GM21528 (cell line): ENCODE measurements around the gene GNAL.

Experiments used
- ATAC-seq: cut with Tn5 transposase; IDR thresholded peaks from one replicate; pipeline ENCODE4 v1.9.1; 2021; ENCODE audit warnings: mild to moderate bottlenecking, moderate library complexity; ENCODE audit not compliant: unreplicated experiment, low FRiP score

The GNAL gene

DNA sequence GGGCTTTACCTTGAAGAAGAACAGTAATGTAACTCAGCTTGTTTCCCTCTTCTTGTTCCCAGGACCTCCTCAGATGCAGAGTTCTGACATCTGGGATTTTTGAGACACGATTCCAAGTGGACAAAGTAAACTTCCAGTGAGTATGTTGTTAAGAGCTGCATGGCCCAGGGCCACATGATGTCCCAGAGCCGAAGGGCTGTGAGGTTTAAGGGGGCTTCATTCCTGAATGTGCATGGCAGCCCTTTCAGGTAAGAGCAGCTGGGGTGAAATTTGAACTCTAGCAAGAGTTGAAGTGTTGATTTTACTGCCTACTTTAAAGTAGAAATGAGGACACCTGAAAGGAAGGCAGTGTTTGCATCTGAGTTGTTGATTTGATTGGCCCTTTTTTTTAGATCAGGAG lies 175.4 kb downstream of the GNAL start:
- ATAC-seq, result no peak

DNA sequence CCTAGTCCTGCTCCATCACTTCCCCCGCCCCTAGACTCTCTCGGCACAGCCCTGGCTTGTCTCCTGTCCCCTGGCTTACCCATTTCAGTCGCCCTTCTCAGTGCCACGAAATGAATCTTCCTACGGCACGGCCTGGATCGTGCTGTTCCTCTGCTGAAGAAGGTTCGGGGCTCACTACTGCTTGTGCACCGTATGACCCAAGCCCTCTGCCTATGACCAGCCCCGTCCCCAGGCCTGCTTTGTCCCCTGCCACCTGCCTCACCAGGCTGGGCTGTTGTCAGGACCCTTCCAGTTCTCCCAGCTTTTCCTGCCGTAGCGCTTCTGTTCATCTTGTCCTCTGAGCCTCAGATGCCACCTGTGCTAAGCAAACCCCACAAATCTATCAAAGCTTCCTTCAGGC lies 176.0 kb downstream of the GNAL start:
- no peak for ATAC-seq

DNA sequence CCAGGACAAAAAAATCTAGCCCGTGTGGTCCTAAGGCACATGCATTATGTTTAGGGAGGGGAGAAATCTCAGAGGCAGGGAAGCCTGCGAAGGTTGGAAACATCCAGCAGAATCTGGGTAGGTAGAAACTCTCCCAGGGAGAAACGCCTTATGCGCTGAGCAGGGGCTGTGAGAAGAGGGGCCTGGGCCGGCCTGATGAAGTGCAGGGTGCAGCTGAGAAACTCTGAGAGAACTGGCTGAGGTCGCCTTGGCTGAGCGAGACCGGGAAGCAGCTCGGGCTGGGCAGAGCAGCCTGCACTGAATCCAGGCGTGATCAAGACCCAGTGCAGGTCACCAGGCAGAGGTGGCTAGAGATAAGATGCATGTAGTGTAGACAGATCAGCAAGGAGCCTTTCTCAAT lies 177.3 kb downstream of the GNAL start:
- ATAC-seq, result no peak

DNA sequence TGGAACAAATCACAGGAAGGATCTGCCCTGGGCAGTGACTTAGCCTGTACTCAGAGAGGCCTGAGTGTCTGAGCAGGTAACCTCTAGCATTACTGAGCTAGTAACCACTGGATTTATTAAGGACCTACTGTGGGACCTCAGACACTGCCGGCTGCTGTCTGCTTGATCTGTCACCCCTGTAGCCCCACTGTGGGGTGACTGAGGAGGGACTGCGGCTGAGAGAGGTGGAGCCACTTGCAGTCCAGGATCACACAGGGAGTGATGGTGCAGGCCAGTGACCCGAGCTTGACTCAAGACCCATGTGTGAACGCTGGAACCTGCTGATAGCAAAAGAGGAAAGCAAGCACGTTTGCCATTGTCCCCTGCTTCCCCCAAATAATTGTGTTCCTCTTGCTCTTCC lies 177.7 kb downstream of the GNAL start:
- no peak for ATAC-seq

DNA sequence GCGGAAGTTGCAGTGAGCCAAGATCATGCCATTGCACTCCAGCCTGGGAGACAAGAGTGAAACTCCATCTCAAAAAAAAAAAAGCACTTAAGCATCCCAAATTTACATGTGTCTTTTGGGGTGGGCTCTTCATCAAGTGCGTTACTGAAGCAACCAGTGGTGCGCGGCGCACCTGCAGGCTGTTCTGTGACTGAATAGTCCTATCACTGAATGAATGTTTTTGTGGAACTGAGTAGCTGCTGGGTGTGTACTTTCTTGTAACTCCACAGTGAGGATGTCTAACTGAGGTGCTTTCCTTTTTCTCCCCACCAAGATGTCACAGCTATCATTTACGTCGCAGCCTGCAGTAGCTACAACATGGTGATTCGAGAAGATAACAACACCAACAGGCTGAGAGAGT lies 179.2 kb downstream of the GNAL start:
- no peak for ATAC-seq

DNA sequence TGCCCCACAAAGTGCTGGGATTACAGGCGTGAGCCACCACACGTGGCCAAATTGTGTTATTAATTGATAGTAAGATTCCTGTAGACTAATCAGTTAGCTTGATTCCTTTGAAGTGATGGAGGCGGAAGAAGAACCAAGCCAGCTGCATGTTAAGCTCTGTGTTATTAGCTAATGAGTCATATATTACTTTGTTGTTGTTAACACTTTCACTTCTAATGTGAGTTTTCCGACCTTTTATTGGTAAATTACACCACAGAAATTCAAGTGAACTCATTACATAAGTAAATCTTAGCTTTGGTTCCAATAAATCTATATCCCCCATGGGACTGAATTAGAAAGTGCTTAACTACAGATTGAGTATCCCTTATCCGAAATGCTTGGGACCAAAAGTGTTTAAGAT lies 182.4 kb downstream of the GNAL start:
- ATAC-seq, result no peak

DNA sequence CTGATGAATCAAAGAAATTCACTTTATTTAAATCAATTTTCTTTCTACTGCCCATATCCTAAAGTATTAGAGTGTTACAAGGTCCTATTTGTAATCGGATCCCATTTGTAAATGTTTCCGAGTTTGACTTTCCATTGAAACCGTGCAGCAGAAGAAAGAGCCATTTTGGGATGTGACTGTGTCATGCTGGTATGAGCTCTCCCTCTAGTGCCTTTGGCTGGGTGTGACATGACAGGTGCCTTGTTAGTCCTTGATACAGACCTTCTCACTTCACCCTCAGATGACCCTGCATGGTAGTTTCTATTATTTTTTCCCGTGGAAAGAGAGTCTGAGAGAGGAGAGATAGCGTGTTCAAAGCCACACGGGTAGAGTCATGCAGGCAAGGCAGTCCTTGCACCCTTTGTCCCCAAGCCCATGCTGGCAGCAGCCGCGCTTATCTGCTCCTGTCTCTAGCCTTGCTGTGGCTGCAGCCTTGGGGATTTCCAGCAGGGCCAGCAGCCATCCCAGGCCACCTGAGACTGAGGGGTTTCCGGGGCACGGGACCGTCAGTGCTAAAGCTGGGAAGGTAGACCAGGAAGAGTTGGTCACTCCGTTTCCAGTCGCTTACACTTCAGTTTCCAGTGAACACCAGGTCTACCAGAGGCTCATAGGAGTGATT lies 183.5 kb downstream of the GNAL start:
- no peak for ATAC-seq

DNA sequence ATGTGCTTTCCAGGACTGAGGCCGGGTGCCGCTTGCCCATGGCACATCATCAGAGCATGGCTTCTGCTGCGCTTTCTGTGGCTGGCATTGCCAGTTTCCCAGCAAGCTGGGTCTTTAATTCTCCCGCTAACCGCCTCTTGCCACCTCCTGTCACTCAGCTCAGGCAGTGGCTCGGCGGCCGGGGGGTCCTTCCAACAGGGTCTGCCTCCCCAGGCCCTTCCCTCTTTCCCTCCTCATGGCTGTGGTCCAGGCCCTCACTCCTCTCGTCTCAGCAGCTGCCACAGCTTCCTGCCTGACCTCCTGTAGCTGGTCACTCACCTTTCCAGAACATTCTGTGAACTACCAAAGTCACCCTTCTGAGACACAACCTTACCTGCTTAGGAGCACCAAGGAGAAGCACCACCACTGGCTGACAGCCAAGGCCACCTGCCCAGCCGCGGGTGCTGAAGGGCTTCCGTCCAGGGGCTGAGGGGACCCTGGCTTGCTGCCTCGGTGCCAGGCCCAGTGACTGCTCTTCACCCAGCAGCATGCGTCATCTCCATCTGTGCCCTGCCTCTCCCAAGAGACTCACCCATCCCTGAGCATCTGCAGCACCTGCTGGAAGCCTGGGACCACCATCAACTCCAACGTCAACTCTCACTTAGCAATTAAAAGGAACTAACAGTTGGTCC lies 184.7 kb downstream of the GNAL start:
- no peak for ATAC-seq

DNA sequence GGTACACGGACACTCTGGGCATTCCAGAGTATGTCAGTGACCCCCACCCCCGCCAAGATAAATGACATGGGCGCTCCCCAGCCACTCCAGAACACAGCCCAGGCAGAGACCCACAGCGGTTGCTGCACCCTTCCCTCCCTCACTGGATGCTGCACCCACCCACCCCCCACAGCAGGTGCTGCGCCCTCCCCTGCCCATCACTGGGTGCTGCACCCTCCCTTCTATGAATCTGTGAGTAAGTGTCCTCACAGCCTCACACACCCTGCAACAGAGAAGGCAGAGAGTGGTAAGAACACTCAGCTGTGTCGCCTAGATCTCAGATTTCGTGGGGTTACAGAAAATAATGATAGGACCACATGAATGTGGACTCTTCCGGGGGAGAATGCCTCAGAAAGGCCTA lies 185.6 kb downstream of the GNAL start:
- no peak for ATAC-seq

DNA sequence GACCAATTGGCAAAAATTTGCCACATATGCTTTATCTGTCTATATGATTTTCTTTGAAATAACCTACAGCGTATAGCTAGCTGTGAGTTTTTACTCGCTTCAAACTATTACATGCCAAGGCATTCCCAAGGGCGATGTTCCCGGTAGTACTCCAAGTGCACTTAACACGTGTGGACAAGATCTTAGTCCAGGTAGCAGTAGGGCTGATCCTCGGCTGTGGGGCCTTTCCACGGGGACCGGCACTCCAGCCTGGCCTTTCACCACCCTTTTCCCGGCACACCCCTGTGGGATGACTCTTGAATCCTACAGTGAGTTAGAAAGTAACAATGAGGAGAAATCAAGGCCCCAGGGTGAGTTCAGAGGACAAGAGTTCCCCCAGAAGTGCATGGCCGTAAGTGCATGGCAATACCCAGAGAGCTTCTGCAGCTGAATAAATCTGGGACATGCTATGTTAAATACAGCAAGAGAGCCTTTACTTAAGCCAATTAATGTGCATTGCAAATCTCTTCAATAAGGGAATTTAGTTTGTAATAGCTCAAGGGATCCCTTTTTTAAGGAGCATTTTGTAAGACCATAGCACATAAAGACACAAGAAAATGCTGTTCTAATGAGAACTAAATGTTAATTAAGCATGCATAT lies 188.6 kb downstream of the GNAL start:
- ATAC-seq, result no peak

DNA sequence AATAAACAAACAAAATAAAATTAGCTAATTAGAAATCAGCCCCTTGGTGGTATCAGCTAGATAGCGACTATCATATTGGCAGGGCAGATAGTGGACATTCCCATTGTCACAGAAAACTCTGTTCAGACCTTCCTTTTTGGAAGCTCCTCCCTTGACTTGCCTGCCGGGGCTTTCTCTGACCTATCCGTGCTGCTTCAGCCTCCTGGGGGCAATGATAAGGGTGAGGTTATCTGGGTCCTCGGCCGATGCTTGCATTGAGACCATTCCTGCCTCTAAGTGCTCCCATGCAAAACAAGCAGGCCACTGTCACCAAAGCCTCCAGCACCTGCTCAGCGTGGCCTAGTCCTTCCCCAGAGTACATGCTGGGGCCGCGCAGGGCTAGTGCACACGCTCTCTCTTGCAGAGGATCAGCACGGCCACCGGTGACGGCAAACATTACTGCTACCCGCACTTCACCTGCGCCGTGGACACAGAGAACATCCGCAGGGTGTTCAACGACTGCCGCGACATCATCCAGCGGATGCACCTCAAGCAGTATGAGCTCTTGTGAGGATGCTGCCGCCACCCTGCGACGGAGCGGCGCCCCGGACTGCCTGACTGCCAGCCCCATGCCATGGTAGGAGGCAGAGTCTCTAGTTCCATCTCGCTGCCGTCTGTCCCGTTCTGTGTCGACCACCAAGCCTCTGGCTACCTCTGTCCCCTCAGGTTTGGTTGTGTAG lies 191.7 kb downstream of the GNAL start:
- no peak for ATAC-seq

DNA sequence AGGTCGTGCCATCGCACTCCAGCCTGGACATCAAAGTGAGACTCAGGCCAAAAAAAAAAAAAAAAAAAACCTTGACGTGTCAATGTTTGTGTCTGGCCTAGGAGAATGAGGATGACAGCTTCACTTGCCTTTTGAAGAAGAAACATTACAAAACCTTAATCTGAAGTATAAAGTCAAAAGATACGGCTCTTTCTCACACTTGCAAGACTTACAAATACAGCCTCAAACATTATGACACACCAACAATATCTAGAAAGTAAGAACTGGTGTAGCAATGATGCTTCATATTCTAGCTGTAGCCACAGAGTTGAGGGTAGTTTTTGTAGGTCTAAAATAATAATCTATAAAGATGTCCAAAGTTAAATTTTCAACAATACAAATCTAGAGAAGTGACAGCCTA lies 193.6 kb downstream of the GNAL start:
- ATAC-seq, result no peak

DNA sequence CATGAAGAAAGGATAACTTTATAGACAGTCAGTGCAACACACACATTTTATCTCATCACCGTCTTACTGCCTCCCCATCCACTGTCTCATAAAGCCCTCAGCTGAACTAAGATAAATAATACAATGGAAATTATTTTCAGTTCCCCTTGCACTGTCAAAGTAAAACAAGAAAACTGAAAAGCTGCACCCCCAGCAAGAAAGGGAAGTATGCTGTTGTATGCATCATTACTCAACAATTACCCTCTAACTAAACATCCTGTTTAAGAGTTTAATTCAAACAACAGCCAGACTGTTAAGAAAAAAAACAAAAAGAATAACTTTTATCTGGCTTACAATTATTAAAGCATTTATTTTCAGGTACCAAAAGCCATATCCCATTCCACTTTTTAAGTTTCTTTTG lies 194.1 kb downstream of the GNAL start:
- peak; percentile 74 for ATAC-seq

DNA sequence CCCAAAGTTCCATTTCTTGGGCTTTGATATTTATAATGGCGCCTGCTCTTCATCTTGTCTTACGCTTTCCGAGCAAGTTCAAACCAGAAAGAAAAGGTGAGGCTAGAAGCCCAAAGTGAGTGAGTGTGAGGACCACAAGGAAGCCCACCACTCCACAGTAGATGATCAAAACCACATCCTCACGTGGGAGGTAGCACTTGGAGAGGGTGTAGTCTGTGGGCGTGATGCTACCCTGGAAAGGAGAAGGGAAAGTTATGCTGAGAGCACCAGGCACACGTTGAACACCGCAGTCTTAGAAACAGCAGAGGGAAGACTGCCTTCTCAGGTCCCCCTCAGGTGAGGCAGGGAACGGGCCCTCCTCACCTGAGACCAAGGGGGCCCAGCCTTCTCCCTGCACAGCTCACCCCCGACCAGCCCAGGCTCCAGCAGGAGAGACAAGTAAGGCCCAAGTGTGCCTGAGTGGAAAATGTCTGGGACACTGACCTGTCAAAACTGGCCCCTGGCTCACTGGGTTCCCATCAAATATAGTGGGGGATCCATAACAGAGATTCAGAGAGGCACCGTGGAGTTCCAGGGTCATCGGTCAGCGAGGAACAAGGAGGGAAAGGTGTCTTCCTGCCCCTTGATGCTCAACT lies 195.4 kb downstream of the GNAL start:
- no peak for ATAC-seq

DNA sequence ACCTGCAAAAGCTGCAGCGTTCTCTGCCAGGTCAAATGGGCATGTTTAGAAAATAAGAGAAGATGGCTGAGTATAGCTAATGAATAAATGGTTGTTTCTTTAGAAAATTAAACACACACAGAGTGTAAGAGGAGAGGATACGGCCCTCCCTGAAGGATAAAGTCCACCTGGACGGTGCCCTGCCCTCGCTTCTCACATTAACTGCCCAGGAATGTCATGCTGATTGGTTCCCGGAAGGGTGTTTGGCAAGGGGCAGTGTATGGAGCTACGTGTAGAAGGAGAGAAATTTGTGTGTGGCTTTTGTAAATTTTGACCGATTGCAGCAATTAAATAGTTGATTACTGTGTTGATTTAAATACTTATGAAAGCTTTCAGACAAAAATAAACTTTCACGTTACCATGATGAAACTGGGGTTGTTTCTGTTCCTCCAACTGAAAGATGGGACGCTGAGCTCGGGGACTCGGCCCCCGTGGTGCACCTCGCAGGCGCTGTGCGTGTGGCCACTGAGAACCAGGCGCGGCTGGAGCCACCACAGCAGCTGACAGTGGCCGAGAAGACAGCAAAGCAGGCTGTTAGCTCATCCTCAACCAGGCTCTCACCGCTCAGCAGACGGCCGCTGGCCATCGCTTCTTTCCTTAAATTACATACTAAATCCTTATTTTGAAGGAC lies 196.3 kb downstream of the GNAL start:
- ATAC-seq, result no peak

DNA sequence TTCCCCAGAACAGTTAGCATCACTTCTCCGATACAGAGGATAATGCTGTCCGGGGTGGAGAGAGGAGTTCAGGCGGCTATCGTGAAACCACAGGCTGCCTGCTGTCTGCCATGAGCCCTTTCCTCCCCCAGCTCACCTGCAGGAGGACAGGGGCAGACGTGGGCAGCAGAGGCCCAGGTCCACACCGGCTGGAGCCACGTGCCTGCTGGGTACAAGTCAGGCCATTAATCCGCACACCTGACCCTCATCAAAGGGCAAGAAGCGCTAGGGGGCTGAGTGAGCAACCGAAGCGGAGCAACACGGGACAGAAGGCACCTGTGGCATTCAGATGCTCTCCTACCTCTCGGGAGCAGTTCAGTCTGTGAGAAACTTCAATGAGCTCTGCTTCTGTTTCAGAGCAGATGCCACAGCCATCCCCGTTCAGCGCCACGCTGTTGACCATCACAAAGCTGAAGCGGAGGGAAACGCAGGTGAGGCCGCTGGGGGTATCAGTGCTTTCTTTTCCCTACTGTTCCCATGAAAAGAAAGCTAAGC lies 197.6 kb downstream of the GNAL start:
- no peak for ATAC-seq

DNA sequence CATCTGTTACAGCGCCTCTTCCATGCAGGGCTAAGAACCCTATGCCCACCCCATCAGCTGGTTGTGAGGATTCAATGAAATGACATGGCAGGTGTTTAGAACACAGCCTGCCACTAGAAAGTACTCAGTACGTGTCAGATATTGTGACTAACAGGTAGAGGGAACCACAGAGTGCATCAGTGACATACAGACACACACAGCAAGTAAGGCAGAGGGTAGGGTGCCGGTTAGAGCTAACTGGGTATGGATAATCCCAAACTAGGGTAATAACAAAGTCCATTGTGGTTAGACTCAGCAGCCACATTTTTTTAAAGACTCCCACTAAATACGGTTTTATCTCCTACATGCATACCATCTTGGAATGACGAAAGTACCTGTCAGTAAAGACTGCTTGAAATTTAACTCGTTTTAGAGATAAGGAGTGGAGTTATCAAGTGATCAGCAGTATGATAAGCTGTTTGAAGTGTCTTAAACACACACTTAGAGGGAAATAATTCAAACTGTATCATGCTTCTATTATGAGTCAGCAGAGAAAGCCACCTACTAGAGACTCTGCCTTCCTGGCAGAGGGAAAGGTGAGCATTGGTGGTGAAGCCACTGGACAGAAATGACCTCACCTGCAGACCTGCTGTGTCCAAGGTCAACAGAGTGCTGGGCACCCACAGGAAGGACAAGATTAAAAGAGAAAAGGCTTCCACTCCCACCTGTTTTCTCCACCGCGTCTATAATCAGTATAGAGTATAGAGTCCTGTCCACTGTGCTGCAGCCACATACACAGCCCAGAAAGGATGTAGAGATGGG lies 198.5 kb downstream of the GNAL start:
- no peak for ATAC-seq

DNA sequence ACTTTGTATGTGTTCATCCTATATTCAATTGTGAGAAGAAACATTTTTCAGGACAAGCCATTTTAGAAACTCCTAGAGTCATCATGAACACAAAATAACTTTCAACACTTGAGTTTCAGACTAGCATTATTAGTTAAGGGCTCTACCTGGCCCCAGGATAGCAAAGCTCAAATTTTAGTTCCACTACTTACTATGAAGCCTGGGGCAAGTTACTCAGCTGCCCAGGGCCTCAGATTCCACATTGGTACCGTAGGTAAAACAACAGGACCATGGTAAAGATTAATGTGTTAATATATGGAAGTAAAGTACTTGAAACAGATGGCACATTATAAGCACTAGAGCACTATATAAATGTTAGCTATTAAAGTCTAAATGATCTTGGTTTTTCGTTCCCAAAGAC lies 199.7 kb downstream of the GNAL start:
- ATAC-seq, result no peak

DNA sequence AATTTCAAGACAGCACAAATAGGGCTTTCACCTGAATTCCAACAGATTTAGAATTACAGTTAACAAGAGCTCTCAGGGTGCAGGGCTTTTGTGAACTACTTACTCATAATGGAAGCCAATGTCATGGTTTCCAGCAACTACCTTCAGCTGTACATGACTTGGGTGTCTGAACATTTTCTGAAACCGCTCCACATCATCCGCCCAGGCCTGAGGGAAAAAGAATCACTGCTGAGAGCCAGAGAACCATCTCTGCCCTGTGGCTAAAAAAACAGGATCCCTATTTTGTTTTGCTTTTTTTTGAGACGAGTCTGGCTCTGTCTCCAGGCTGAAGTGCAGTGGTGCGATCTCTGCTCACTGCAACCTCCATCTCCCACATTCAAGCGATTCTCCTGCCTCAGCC lies 200.2 kb downstream of the GNAL start:
- no peak for ATAC-seq
